Measurements from ENCODE around the gene ZMIZ1.

Gene ZMIZ1

DNA sequence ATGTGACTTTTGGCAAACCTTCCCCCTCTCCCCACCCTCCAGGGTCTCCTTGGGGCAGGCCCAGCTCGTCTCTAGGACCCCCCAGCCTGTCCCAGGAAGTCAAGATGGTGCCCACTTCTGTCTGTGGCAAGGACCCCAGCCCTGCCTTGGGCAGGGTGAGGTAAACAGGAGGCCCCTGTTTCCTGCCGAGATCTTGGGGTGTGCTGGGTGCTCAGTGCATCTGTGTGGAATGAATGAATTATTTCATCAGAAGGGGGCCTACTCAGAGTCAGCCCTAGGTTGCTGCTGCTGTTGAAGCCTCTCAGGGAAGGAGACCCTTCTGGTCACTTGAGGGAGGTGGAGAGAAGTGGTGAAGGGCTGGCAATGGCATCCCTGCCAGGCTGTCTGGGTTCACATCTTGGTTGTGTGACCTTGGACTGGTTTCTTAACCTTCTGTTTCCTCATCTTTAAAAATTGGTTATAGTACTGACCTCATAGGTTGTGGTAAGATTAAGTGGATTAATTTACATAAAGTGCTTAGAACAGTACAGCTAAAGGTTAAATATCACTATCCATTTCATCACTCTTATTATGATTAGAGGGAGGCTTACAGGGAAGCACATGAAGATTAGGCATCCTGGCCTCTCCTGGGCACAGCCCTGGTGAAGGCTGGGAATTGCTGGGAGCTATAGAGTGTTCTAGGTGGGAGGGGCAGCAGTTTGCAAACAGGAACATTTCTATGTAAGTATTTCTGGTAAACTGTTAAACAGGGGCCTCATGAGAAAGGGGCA is 67.7 kb downstream of the ZMIZ1 start:
- DNase-seq = no peak

DNA sequence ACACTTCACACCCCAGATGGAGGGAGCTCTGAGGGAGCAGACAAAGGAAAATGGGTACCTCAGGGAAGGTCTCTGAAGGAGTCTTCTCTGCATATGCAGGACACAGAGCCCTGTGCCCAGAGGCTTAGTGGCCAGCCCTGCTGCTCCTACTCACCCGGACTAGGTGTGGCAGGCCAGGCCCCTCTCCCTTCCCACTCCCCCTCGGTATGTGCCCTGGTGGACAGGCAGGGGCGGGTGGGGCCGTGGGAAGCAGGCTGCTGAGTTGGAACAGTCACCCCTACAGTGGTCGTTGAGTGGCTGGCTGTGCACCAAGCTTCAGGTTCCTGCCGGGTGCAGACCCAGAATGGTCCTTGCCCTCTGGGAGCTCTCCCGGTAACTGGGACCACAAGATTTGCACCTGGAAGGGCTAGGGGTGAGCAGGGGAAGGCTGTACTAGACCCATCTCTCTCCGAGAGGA is 68.6 kb downstream of the ZMIZ1 start:
- DNase-seq = no peak

DNA sequence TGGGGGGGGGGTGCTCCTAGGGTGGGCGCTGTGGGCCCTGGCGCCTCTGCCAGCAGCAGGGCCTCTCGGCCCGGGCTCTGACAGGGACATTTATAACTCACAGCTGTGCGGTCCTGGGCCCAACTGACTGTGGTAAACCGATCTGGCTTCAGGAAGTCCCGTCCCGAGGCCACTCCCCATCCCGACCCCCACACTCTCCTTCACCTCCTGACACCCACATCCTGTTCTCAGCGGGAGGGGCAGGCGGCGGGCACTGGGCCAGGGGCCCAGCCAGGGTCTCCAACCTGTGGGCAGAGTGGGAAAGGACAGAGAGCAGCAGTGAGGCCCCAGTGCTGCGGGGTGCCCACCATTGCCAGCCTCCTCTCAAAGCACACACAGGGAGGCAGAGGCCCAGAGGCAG is 69.1 kb downstream of the ZMIZ1 start:
- no peak for DNase-seq

GRCh38 chr10:79138449-79139123 is 69.8 kb downstream of the ZMIZ1 start:
- no peak for DNase-seq

GRCh38 chr10:79139124-79139835 is 70.5 kb downstream of the ZMIZ1 start:
- DNase-seq = peak in 3 of 56 donors; percentile 24 to 34 (median 30)

DNA sequence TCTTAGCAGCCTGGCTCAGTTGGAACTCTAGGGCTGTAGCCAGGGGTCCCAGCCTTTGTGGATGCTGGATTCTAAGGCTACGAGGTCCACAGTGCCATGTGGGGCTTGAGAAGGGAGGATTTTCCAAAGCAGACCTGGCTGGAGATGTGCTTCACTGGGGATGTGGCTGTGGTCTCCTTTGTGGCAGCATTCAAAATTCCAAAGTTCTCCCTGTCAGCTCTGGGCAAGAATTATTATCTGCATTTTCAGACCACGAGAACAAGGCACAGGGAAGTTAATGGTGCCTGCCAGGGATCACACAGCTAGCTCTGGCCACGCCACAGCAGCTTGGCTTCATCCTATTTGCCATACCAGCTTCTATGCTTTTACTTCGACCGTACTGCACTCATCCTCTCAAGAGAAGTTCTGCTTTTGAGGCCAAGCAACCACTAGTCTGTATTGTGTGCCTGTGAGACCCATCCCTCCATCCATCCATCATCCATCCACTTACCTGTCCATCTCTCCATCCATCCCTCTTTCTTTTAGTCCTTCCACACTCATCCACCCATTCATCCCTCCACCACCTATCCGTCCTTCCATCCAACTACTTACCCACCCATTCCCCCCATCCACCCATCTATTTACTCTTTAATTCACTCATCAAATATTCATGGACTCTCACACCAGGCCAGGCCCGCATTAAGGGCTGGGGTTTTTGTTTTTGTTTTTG is 71.5 kb downstream of the ZMIZ1 start:
- no peak for DNase-seq

DNA sequence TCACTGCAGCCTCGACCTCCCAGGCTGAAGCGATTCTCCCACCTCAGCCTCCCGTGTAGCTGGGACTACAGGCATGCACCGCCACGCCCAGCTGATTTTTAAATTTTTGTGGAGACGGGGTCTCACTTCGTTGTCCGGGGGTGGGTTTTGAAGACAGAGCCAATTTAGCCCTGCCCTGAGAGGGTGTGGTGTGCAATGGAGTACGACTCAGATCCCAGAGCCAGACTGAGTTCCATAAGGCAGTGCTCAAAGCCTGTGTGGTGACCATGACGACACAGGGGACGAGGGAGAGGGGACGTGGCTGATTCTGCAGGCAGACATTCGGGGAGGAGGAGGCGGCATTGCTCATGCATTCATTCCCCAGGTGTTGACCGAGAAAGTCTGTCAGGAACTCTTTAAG is 72.1 kb downstream of the ZMIZ1 start:
- no peak for DNase-seq

GRCh38 chr10:79142064-79142491 is 73.3 kb downstream of the ZMIZ1 start:
- DNase-seq = no peak

DNA sequence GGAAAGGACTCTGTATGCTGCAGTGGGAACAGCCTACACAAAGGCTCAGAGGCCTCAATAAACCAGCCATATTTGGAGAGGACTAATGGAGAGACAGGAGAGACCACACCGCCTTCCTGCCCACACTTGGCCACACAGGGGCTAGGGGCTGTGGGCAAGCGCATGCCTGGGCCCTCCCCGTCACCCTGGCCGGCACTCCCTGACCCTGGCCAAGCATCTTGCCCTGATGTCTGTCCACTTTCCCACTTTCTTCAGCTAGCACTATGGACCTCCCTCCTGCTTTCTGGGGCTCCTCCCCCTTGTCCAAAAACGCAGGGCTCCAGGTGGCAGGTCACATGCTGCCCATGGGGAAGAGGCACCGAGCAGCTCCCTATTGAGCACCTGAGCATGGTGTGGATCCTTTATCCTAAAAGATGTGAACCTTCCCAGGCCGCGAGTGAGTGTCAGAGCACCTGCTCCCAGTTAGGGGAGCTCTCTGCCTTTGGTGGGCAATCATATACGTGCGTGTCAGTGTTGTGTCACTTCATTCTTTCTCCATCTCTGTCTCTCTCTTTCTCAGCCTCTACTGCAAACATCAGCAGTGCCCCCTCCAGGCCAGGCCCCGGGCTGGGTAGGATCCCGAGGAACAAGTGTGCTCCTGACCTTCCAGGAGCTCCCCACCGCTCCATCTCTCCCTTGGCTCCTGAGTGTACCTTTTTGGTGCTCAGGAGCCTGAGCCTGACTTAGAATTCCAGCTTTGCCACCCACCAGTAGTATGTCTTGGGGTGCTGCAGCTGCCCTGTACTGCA is 74.0 kb downstream of the ZMIZ1 start:
- peak in 2 of 56 donors; percentile 11 to 44 for DNase-seq

- DNase-seq = no peak
These were observed 75.1 kb downstream of the ZMIZ1 start for GRCh38 chr10:79143879-79144278.

- DNase-seq = peak in 4 of 56 donors; percentile 25 to 54 (median 32)
These were observed 75.8 kb downstream of the ZMIZ1 start for GRCh38 chr10:79144351-79145173.

DNA sequence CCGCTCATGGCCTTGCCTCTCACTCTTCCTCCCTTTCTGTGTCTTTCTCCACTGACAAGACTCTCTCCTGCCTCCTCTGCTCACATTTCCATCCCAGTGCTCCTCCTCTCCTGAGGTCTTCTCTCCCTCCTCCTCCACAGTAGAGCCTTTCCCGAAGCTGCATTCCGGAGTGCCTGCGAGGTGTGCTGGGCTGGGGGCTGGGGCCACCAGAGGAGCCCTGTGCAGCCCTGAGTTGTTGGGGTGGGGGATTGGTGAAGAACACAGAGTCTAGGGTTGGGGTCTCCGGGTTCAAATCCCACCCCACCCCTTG is 76.4 kb downstream of the ZMIZ1 start:
- DNase-seq = no peak

DNA sequence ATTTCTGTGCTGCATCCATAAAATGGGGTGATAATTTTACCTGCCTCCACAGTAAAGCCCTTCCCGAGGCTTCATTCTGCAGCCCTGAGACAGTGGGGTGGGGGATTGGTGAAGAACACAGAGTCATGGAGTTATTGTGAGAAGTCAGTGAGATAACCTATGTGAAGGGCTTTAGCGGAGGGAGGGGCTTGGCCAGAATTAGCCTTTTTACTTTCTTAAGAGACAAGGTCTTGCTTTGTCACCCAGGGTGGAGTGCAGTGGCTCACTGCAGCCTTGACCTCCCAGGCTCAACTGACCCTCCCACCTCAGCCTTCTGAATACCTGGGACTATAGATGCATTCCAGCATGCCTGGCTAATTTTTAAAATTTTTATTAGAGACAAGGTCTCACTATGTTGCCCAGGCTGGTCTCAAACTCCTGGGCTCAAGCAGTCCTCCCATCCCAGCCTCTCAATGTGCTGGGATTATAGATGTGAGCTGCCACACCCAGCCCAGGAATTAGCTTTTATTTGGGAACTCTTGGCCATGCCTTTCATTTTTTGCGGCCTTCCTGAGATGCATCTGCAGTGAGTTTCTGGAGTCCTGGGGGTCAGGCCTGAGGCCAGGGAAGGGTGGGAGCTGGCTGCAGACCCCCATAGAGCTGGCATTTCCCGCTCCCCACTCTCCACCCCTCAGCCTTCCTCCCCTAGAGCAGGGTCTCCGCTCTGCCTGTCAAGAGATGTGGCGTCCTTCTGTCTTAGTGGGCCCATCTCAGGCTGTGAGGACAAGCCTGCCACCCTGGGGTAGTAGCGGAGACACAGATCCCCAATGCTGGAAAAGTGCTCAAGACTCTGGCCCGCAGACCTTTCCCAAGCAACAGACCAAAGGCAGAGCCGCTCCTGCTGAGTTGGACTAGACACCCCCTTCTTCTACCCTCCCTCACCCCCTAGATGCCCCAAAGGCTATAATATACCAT is 77.0 kb downstream of the ZMIZ1 start:
- no peak for DNase-seq

DNA sequence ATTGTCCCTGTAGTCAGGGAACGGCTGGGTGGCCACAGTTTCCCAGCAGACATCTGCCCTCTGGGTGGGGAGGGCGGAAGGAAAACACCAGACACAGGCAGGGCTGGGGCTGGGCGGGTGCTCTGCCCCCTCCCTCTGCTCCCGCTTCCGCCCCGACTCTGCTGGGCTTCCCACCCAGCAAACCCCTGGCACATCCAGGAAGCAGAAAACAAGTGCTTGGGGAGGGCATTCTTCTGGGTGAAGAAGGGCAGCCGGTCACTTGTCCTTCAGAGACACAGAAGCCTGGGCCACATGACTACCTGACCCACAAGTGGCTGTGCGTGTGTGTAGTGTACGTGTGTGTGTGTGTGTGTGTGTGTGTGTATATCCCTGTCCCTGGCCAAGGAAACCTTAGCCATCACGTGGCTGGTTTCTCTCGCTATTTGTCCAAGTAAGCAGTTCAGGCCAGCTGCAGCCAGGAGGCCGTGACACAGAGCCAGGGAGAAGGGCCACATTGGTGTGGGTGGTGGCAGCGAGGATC is 77.9 kb downstream of the ZMIZ1 start:
- DNase-seq = peak in 48 of 56 donors; percentile 19 to 80 (median 61)

GRCh38 chr10:79147306-79147705 is 78.5 kb downstream of the ZMIZ1 start:
- no peak for DNase-seq

DNA sequence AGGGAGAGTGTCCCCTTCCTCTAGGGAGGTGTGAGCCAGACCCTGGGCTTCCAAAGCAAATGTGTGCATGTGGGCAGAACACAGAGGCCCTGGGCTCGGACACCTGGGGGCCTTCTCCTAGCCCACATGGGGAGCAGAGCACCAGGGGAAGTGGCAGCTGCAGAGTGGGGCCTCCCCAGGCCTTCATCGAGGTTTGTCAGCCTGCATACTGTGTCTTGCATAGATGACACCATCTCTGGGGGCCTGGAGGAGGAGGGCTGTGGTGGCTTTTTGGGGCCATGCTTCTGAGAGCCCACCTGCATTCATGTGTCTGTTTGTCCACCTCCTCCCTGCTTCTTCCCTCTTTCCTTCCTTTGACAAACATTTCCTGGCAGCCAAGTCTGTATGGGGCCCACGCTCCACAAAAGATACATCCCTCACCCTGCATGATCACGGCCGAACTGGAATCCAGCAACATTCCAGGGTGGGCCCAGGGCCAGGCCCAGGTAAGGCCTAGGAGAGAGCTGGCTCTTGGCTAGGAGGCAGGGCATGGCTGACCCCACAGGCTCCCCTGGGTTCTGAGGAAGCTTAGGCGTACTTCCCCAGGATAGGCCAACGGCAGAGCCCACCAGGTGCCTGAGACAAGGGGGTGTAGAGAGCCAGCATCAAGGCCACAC is 79.2 kb downstream of the ZMIZ1 start:
- no peak for DNase-seq

- DNase-seq = peak in 51 of 56 donors; percentile 19 to 87 (median 70)
These were observed 79.9 kb downstream of the ZMIZ1 start for GRCh38 chr10:79148452-79149344.
